GM19372 (cell line): Measurements from ENCODE around the gene B3GALT5.

Source experiments
- ATAC-seq: cut with Tn5 transposase; IDR thresholded peaks from one replicate; pipeline ENCODE4 v1.9.1; 2021; ENCODE audit warnings: mild to moderate bottlenecking, low read depth, moderate library complexity; ENCODE audit not compliant: unreplicated experiment

The B3GALT5 gene

DNA sequence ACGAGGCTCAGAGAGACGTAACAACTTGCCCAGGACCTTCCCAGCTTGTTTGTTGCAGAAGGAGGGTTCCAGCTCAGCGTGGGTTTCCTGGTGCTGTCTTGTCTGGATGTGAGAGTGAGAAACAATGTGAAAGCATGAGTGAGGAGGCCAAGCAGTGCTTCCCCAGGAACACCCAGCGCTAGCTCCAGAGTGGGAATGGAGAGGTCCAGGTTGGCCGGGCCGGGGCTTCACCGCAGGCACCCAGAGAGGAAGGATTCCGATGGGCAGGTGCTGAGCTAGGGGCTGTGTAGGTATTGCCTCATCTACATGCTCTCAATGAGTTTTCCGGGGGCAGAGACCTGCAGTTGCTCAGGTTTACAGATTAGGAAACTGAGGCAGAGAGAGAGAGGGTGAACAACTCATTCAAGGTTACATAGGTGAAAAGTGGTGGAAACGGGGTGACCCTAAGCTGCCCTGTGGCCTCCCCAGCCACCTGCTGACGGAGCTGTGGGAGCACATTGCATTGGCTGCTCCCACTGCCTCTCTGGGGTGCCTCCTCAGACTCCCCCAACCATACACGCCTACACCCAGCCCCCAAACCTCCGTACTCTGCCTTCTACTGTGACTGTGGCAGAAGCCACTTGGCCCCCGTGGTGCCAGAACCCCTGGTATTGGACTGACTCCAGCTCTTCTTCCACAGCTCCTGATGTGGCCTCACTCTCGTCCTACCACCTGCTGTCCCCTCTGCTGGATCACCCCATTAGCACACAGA lies 51.2 kb downstream of the B3GALT5 start:
- no peak for ATAC-seq

GRCh38 chr21:39664586-39664985 lies 51.8 kb downstream of the B3GALT5 start:
- no peak for ATAC-seq

GRCh38 chr21:39666026-39666425 lies 53.3 kb downstream of the B3GALT5 start:
- no peak for ATAC-seq

DNA sequence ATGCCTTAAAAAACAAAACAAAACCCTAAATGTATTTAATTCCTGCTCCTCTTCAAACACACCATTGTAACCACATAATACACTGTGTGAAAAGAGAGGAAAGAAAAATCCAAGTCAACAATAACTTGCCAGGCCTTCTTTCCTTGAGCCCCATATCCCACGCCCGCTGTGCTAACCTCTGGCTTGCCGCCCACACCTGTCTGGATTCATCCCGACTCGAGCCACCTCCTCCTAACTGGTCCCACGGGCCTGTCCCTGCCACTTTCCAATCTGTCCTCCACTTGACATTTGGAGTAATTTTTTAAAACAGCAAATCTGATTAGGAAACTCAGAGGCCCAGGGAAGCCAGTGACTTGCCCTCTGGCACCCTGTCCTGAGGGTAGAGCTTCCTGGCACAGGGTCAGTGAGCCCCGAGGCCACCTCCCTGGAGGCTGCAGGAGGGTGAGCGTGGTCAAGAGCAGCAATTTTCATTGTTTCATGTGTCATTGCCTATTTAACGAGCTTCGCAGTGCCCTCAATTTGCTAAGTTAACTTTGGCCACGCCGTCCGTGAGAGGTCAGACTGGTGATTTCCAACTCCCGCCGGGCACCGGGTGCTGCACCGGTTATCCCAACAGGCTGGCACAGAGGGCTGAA lies 54.1 kb downstream of the B3GALT5 start:
- ATAC-seq: no peak

DNA sequence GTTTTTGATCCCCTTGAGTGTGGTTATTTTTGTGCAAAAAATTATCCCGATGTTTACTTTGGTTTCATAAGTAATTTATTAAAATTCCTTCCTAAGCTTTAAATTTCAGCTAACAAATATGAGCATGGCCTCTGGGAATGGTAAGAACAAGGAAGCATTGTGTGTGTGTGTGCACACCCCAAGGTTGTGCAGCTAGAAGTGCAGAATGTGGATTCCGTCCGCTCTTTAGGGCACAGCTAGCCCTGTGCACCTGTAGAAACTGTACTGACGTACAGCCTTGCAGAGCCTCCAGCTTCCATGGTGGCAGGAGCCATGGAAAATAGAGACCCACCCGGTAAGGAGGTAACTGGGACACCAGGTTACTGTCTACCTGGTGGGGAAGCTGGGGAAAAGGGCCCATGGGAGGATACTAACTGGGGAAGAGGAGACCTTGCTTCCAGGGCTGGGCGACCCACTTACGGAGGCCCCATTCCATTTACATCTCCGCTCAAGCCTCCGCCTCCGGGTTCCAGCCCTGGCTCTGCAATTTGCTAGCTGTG lies 54.7 kb downstream of the B3GALT5 start:
- ATAC-seq: no peak

DNA sequence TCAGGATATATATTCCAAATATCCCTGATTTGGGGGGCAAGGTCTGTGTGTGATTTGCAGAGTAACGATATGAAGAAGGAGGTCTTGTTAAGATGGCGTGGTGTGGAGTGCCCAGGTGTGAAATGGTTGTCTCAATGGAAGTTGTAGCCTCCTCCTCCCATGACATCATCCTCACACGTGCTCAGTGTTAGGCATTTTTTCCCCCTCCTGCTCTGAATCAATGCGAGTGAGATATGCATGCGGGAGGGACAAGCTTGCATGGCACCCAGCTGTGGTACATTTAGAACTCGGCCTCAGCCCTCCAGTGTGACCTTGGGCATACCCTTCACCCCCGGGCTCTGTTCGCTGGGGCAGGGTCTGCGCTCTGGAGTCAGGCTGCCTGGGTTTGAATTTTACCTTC lies 55.6 kb downstream of the B3GALT5 start:
- ATAC-seq: no peak

DNA sequence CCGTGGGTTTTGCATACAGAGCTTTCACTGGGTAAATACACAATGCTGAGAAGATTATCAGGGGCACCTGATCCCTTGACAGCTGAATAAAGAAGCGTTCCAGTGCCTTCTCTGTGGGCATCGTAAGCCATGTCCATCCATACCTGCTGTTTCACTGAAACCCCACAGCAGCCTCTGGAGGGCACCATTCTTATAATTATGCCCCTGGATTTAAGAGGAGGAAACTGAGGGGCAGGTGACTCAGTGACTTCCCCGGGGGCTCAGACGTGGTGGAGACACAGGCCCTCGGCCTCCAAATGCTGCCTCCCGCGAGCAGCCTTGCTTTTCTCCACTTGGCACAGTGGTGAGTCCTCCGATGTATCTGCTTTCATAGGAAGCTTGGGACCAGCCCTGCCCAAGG lies 56.7 kb downstream of the B3GALT5 start:
- ATAC-seq: no peak

GRCh38 chr21:39669976-39670661 lies 57.4 kb downstream of the B3GALT5 start:
- ATAC-seq: no peak

- ATAC-seq: no peak
Measured at GRCh38 chr21:39670701-39671100, 58.0 kb downstream of the B3GALT5 start.

GRCh38 chr21:39671986-39672385 lies 59.2 kb downstream of the B3GALT5 start:
- ATAC-seq: no peak

DNA sequence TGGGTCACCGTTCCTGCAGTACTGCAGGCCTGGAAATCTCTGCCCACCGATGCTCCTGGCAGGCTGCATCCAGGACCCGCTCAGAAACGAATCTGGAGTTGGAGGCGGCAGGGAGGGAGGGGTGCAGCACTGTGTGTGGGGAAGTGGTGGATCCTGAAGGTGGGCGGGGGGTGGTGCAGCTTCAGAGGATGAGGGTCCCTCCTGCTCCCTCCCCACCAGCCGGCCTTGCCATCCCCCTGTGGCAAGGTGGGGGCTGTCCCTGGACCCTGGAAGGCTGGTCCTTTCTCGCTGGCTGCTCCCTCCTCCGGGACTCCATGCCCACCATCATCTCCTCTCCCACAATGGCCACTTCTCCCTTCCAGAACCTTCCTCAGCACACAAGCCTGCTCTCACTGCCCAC lies 60.4 kb downstream of the B3GALT5 start:
- no peak for ATAC-seq

- no peak for ATAC-seq
Measured at GRCh38 chr21:39673736-39674135, 61.0 kb downstream of the B3GALT5 start.

DNA sequence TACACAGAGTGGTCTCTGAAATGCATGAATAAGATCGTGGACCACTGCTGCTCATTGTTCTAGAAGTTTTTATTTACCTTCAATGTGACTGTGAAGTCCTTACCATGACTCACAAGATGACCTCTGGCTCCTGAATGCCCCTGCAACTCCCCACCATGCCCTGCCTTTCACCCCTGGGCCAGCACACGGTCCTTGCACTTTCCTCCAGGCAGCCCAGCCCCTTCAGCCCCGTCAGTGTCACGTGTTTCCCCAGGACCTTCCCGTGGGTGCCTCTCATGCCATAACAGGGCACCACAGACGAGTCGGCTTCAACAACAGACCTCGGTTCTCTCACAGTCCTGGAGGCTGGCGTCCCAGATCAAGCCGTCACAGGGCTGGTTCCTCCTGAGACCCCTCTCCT lies 62.1 kb downstream of the B3GALT5 start:
- ATAC-seq: no peak

DNA sequence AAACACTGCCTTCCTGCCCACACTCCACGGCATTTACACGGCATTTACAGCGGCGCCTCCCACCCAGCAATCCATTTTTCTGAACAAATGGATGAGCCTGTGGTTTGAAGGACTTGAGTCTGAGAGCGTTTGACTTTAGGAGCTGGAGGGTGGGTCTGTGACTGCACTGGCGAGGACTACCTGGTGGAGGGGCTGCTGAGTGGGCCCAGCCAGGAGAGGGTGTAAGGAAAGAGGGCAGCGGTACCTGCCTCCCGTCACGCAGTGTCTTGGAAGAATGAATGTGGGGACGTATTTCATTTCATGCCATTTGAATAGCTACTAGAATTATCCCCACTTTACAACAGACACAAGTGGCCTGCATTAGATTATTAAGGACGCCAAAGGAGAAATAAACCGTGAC lies 62.9 kb downstream of the B3GALT5 start:
- no peak for ATAC-seq

GRCh38 chr21:39675993-39676661 lies 63.4 kb downstream of the B3GALT5 start:
- no peak for ATAC-seq

- ATAC-seq: no peak
Measured at GRCh38 chr21:39680216-39680615, 67.5 kb downstream of the B3GALT5 start.

- ATAC-seq: no peak
Measured at GRCh38 chr21:39681257-39681656, 68.5 kb downstream of the B3GALT5 start.

DNA sequence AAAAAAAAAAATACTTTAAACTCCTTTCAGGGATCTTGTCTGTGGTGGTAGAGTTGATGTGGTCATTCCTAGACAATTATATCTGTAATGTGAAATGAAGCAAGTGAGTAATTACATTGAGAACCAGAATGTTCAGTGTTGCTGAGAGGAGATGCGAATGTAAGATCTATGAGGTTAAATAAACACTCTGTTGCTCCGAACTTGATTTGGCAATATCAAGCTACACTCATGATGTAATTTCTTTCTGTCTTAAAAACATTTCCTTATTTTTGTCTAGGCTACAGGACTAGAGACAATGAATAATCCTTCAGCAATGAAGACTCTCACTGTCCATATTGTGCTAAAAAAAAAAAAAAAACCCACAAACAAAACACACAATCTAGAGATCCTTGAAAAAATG lies 69.1 kb downstream of the B3GALT5 start:
- no peak for ATAC-seq

DNA sequence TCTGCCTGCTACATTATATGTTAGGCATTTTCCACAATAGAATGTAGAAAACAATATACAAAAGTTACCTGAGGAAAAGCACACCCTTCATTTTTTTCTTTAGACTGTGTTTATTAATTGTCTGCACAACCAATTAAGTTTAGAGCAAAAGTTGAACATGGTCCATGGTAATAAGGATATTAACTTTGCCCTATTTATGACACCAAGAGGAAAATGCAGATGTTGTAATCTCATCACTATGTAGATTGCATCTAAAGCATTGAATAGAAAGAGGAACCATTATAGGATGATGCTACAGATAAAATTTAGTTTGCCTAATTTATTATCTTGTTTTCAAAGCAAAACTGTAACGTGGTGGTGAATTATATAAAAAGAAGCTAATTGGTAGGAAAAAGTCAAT lies 72.5 kb downstream of the B3GALT5 start:
- no peak for ATAC-seq

GRCh38 chr21:39685991-39686390 lies 73.3 kb downstream of the B3GALT5 start:
- ATAC-seq: no peak
